HG03378 (cell line): Measurements from ENCODE around the gene LAP3.
"Not testable (repeated sequence)": the region's sequence is repeated elsewhere in the genome, so short reads cannot be mapped to it uniquely, and the experiment has no call there.

Experiments used
- ATAC-seq: cut with Tn5 transposase; IDR thresholded peaks from one replicate; pipeline ENCODE4 v1.9.1; 2021; ENCODE audit warnings: mild to moderate bottlenecking, moderate library complexity; ENCODE audit not compliant: unreplicated experiment

The LAP3 gene

GRCh38 chr4:17576932-17577664, at the start of gene LAP3:
Gene LAP3 (plus strand): TSS chr4:17577198. CDS start chr4:17577466, 268 bp downstream.
- ATAC-seq: peak; percentile 68

- no peak for ATAC-seq
Measured at GRCh38 chr4:17528551-17529165, 48.3 kb upstream of the LAP3 start.

GRCh38 chr4:17531538-17532285, 45.3 kb upstream of the LAP3 start:
- no peak for ATAC-seq

GRCh38 chr4:17534705-17535104, 42.3 kb upstream of the LAP3 start:
- no peak for ATAC-seq

GRCh38 chr4:17535242-17535641, 41.8 kb upstream of the LAP3 start:
- no peak for ATAC-seq

- ATAC-seq: no peak
Measured at GRCh38 chr4:17535906-17536305, 41.1 kb upstream of the LAP3 start.

- not testable (repeated sequence) for ATAC-seq
Measured at GRCh38 chr4:17537060-17537459, 39.9 kb upstream of the LAP3 start.

GRCh38 chr4:17544205-17544604, 32.8 kb upstream of the LAP3 start:
- no peak for ATAC-seq

GRCh38 chr4:17544831-17545234, 32.2 kb upstream of the LAP3 start:
- ATAC-seq: no peak

- no peak for ATAC-seq
Measured at GRCh38 chr4:17545374-17546140, 31.4 kb upstream of the LAP3 start.

GRCh38 chr4:17546222-17546621, 30.8 kb upstream of the LAP3 start:
- ATAC-seq: no peak

- no peak for ATAC-seq
Measured at GRCh38 chr4:17546678-17547077, 30.3 kb upstream of the LAP3 start.

GRCh38 chr4:17550549-17550948, 26.4 kb upstream of the LAP3 start:
- no peak for ATAC-seq

- ATAC-seq: no peak
Measured at GRCh38 chr4:17552427-17552826, 24.6 kb upstream of the LAP3 start.

- no peak for ATAC-seq
Measured at GRCh38 chr4:17554568-17554967, 22.4 kb upstream of the LAP3 start.

GRCh38 chr4:17556498-17556897, 20.5 kb upstream of the LAP3 start:
- ATAC-seq: no peak

- no peak for ATAC-seq
Measured at GRCh38 chr4:17557880-17558279, 19.1 kb upstream of the LAP3 start.

GRCh38 chr4:17558941-17559708, 17.9 kb upstream of the LAP3 start:
- no peak for ATAC-seq

- no peak for ATAC-seq
Measured at GRCh38 chr4:17559709-17560048, 17.3 kb upstream of the LAP3 start.

GRCh38 chr4:17560065-17560673, 16.8 kb upstream of the LAP3 start:
- no peak for ATAC-seq
